Activated T-cell treated with anti-CD3 and anti-CD28 coated beads for 4 hours (primary cell): ENCODE measurements around the gene PLPP2.

ENCODE experiments used
- DNase-seq: peaks from one replicate; pipeline ENCODE4 v3.0.0-alpha.2; 2020

The PLPP2 gene

GRCh38 chr19:291006-291521, at the start of gene PLPP2:
Gene PLPP2, minus strand, starts transcription at chr19:291403. Its CDS starts 67 bp downstream, at chr19:291336.
- DNase-seq, result no peak

DNA sequence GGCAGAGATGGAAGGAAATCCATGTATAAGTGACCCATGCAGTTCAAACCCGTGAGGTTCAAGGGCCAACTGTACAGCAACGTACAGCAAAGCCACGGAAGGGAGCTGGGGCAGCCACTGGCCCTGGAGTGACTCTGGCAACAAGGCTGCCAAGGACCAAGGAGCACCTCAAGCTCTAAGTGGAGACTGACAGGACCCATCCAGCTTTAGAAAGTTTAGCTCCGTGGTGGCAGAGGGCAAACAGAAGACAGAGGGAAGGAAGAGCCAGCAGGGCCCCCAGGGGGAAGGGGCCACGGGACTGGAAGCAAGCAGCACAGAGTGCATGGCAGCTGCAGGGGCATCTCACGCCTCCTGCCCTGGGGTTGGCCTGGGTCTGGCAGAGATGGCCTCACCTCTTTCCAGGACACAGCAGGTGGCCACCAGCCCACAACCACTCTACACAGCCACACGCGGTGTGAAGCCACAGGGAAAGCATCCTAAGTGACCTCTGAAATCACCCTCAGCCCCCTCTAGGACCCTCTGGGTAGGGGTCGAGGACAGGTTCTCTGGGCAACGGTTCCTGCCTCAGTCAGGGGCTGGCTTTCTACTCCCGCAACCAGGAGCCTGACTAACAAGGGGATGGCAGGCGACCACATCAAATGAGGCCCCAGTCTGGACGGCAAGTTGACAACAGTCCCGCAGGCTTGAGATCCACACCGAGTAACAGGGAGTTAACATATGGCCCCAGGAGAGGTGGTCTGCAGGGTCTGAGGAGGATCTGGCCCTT, 49.6 kb upstream of the PLPP2 start:
- no peak for DNase-seq

DNA sequence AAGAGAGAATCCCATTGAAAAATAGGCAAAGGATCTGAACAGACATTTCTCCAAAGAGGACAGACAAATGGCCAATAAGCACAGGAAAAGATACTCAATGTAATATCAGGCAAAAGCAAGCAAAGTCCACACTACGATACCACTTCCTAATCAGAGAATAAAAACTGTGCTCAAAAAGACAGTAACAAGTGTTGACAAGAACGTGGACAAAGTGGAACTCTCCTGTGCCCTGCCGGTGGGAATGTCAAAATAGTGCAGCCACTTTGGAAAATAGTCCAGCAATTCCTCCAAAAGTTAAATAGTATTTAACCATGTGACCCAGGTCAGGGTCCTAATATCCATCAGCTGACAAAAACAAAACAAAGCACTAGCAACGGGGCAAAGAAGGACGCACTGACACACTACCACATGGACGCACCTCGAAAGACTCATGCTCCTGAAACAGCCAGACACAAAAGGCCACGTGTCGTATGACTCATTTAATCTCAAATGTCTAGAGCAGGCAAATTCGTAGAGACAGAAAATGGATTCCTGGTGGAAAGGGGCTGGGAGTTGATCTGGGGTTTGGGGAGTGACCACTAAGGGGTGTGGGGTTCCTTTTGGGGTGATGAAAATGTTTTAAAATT, 48.2 kb upstream of the PLPP2 start:
- no peak for DNase-seq

DNA sequence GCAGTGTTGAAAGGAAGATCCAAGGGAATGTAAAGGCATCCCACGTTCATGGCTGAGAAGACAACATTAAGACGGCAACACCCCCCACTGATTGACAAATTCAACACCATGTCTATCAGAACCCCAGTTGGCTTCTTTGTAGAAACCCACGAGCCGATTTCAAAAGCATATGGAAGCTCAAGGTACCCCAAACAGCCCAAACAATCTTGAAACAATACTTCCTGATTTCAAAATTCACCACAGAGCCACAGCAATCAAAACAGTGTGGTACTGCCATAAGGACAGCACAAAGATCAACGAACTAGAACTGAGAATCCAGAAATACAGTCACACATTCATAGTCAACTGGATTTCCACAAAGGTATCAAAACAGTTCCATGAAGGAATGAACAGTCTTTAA, 47.2 kb upstream of the PLPP2 start:
- DNase-seq, result no peak

- DNase-seq, result no peak
Observed at GRCh38 chr19:336067-336614, 44.9 kb upstream of the PLPP2 start.

GRCh38 chr19:335486-336066, 44.4 kb upstream of the PLPP2 start:
- DNase-seq, result no peak

DNA sequence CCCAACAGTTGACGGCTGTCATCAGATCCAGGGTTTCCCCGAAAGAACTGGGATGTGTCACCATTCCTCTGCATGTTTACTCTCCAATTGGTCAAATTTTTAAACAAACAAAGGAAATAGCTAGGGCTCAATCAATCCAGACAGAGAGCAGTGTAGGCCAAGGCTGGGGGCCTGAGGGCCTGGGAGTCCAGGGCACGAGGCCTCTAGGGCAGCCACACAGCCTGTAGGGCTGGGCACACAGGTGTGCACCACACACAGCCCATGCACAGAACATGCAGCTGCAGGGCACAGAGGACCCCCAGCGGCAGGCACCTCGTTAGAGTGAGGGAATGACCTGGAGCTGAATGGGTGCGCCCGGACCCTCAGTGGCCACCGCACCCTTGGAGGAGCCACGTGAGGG, 43.9 kb upstream of the PLPP2 start:
- no peak for DNase-seq

- DNase-seq, result no peak
Observed at GRCh38 chr19:334296-335071, 43.3 kb upstream of the PLPP2 start.

GRCh38 chr19:330503-330902, 39.3 kb upstream of the PLPP2 start:
- no peak for DNase-seq

- DNase-seq, result no peak
Observed at GRCh38 chr19:329876-330275, 38.7 kb upstream of the PLPP2 start.

DNA sequence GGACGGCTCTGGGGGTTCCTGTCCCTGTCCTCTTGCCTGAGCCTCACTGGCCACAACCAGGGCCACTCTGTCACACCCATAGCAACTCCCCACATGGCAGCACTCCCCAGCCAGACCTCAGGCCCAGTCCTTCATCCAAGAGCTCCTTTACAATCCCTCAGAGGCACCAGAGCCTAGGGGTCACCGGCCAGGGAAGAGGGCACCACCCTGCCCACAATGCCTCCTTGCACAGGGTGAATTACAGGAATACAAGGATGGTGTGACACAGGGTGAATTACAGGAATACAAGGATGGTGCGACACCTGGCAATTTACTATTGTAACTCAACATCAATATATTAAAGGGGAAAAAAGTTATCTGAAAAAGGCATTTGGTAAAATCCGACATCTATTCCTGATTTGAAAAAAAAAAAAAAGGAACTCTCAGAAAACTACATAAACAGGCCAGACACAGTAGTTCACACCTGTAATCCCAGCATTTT, 36.9 kb upstream of the PLPP2 start:
- DNase-seq, result no peak

DNA sequence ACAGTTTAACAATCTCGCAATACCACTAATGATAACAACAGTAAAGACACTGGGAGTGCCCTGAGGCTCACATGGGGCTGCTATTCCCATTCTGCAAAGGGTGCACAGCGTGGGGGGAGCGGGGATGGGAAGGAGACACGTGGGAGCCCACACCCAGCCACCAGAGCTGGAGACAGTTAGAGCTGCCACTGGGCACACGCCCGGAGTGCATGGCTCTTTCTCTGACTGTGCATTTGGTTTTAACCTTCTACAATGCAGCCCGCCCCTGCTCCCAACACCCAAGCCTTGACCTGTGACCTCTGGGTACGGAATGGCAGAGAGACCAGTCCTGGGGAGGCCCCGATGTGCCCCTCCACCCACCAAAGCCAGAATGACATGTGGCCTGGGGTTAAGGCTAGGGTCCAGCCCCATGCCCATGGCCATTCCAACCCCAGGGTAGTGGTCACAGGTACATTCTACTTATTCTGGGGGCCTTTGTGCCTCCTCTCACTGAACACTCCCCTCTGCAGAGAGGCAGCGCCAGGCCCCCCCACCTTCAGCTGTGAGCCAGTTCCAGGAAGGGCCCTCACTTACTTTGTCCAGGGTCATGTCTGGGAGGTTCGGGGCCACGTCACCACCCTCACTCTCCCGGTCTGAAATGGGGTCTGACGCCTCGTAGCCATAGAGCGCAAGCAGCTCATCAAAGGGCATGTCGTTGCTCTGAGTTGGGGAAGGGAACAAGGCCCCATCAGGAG, 36.3 kb upstream of the PLPP2 start:
- DNase-seq, result no peak

DNA sequence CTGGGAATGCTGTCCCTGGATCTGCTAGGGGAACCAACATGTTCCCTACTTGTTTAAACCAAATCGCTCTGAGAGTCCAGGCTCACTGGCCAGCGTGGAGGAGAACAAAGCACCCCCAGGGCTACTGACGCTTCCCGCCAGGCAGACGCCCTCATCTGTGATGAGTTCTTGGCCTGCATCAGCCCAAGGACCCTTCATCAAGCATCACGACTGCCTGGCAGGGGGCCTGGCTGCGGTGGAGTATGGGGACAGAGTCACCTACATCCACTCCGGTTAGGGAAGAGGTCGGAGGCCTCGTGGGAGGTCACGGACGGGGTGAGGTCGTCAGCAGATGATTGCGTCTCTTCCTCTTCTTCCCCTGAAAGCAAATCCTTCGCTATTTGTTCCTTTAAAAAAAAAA, 35.7 kb upstream of the PLPP2 start:
- DNase-seq, result no peak

DNA sequence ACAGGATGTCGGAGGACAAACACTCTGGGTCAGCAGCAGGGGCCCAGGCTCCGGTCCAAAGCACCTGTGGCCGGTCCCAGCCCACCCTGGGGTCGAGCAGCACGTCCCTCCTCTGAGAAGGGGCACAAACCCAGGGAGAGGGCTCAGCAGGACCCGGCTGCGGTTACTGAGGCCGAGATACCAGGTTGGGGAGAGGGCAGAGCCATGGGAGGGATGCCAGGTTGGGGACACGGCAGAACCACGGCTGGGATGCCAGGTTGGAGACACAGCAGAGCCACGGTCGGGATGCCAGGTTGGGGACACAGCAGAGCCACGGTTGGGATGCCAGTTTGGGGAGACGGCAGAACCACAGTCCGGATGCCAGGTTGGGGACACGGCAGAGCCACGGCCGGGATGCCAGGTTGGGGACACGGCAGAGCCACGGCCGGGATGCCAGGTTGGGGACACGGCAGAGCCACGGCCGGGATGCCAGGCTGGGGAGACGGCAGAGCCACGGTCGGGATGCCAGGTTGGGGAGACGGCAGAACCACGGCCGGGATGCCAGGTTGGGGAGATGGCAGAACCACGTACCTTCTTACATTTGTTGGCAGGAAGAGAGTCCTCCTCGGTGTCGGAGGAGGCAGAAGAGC, 34.8 kb upstream of the PLPP2 start:
- DNase-seq, result no peak

DNA sequence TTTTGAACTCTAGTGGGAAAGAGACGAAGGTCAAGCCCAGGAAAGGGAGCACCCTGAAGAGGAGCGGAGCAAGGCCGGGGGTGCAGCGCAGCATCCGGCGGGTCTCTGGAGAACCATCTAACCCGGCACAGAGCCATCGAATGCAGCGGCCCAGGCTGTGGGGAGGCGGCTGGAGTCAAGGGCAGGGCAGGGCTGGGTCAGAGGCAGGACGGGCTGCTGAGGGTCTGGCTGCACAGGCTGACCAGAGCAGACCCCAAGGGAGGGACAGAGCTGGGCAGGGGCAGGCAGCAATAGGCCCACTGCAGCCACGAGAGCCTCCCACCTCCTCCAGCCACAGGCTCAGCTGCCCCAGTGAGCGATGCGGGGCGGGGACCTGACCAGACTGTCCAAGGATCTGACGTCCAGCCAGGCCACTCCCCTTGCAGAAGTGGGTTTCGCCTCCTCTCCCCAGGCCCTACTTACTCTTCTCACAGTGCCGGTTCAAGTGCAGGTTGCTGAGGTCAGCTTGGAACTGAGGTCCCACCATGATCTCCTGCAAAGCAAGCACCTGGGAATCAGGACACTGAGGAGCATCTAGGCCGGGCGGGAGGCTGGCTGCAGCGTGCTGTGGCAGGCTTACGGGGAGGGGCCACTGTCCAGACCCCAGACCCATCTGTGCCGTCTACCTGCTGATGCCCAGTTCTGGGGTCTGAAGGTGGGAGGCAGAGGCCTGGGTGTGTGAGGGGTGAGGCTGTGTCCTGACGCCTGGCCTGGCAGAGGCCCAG, 34.2 kb upstream of the PLPP2 start:
- DNase-seq, result no peak

DNA sequence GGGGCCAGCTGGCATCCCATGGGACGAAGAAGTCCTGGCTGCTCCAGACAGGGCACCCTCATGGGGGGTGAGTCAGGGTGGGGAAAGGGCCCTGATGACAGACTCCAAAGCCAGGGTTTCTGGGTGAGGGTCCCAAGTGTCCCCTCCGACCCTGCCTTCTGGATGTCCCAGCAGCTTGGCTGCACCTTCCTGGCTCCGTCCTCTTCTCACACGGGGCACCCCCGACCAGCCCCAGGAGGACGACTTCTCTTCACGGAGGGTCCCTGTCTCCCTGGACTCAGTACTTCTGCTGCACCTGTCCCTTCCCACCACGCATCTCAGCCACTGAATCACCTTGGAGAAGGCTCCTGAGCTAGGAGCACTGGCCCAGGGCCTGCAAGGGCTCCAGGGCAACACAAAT, 33.5 kb upstream of the PLPP2 start:
- DNase-seq, result no peak

GRCh38 chr19:322616-323015, 31.4 kb upstream of the PLPP2 start:
- DNase-seq, result no peak

- DNase-seq, result no peak
Observed at GRCh38 chr19:318509-318774, 27.2 kb upstream of the PLPP2 start.

GRCh38 chr19:317710-318508, 26.7 kb upstream of the PLPP2 start:
- DNase-seq, result no peak

DNA sequence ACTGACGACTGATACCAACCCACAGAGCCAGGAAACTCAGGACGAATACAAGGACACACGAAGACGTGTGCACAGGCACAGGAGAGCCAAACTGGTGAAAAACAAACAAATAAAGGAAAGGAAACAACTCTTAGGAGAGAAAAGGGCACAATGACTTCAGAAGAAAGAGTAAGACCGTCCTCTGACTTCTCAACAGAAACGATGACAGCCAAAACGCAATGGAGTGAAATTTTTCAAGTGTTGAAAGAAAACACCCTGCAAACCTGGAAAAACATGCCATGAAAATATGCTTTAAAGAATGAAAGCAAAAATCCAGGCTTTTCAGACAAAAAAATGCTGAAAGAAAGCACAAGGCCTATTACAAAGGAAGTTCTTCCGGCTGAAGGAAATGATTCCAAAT, 24.6 kb upstream of the PLPP2 start:
- no peak for DNase-seq
